PC-9 (cell line): ENCODE data around the gene RPL32. TPM values are rescaled to one million over a fixed set of nuclear protein-coding genes. Genes with fewer than 3 reads are reported as not detected.

ENCODE experiments used
- BruUV-seq: library from RNA; stranded (reverse); fragments of 400-500 nt; replicated peaks from 2 replicates; lab custom pipeline; 2021; lab: Mats Ljungman, UMichigan
- CTCF ChIA-PET: fragments of 300-600 bp; sonication (Branson Sonifier 250); formaldehyde crosslinking; loops from one replicate; lab custom pipeline; 2022; ENCODE audit warnings: antibody characterized with exemption; lab: Charles Lee
- POLR2A ChIA-PET: fragments of 300-600 bp; sonication (Branson Sonifier 250); formaldehyde crosslinking; loops from one replicate; lab custom pipeline; 2022; ENCODE audit warnings: antibody characterized with exemption; ENCODE audit not compliant: unreplicated experiment; lab: Charles Lee
- DNase-seq, 2 experiments: peaks; one replicate each; pipeline versions ENCODE4 v3.0.0 to v3.0.0-alpha.2; 2015 to 2022; ENCODE audit warnings: mixed read lengths in 1 of 2
- H2AFZ ChIP-seq: fragments of 200-600 bp; sonication (generic); 2 replicates; pipeline ENCODE4 v1.8.1; 2017; ENCODE audit warnings: antibody characterized with exemption
- H3F3A ChIP-seq: fragments of 200-600 bp; sonication (generic); 2 replicates; pipeline ENCODE4 v1.8.1; 2017; ENCODE audit warnings: antibody characterized with exemption, mild to moderate bottlenecking, low read depth; ENCODE audit not compliant: insufficient read depth
- H3K27ac ChIP-seq: fragments of 200-600 bp; sonication (generic); 2 replicates; pipeline ENCODE4 v1.6.1; 2016; ENCODE audit warnings: mixed run types
- H3K27me3 ChIP-seq: fragments of 200-600 bp; sonication (generic); 2 replicates; pipeline ENCODE4 v1.6.1; 2016; ENCODE audit warnings: low read depth, mixed run types; ENCODE audit not compliant: insufficient read depth
- H3K36me3 ChIP-seq: fragments of 200-600 bp; sonication (generic); 2 replicates; pipeline ENCODE4 v1.6.1; 2016; ENCODE audit warnings: low read depth, mixed run types
- H3K4me1 ChIP-seq: fragments of 200-600 bp; sonication (generic); replicated peaks from 2 replicates; pipeline ENCODE4 v1.6.1; 2016; ENCODE audit warnings: mixed run types; ENCODE audit not compliant: insufficient read depth
- H3K4me2 ChIP-seq: fragments of 200-600 bp; sonication (generic); 2 replicates; pipeline ENCODE4 v1.6.1; 2017; ENCODE audit warnings: mixed run types
- H3K4me3 ChIP-seq: fragments of 200-600 bp; sonication (generic); 2 replicates; pipeline ENCODE4 v1.6.1; 2016; ENCODE audit warnings: mixed run types
- H3K79me2 ChIP-seq: fragments of 200-600 bp; sonication (generic); 2 replicates; pipeline ENCODE4 v1.6.1; 2017; ENCODE audit warnings: low read depth, mixed run types
- H3K9me2 ChIP-seq: fragments of 200-600 bp; sonication (generic); 2 replicates; pipeline ENCODE4 v1.8.1; 2017; ENCODE audit warnings: mild to moderate bottlenecking; ENCODE audit not compliant: insufficient read depth
- H3K9me3 ChIP-seq: fragments of 200-600 bp; sonication (generic); 2 replicates; pipeline ENCODE4 v1.8.1; 2016; ENCODE audit warnings: low read depth; ENCODE audit not compliant: insufficient read depth
- H4K20me1 ChIP-seq: fragments of 200-600 bp; sonication (generic); 2 replicates; pipeline ENCODE4 v1.8.1; 2017; ENCODE audit not compliant: insufficient read depth
- CTCF ChIP-seq: fragments of 200-600 bp; sonication (generic); conservative IDR thresholded peaks from 2 replicates; pipeline ENCODE4 v1.6.1; 2017; ENCODE audit warnings: mixed run types, antibody characterized with exemption, mild to moderate bottlenecking, moderate library complexity
- EZH2 ChIP-seq: fragments of 200-600 bp; sonication (generic); IDR thresholded peaks from 2 replicates; pipeline ENCODE4 v1.8.0; 2017; ENCODE audit warnings: antibody characterized with exemption, low read depth
- intact Hi-C: fragments of 100-400 bp; cut with micrococcal nuclease; formaldehyde crosslinking; loops from one replicate; pipeline ENCODE4 v1.10.0; 2022; ENCODE audit not compliant: unreplicated experiment
- total RNA-seq: library from RNA; stranded (reverse); gene quantifications from 2 replicates; pipeline ENCODE4 v1.2.3, GENCODE V29; 2021

Gene RPL32
- total RNA-seq, 1 experiment from 2014 or later = 1,662 TPM

GRCh38 chr3:12835052-12835665 lies 6.2 kb downstream of the RPL32 start:
- DNase-seq = no peak
- Histone ChIP-seq H3K9me3 (no peaks in the 10 kb centered on the region), H2AFZ (no peak overlapping the region), H4K20me1 (peaks cover 77% of the 10 kb centered on the region), H3K4me1 (peaks cover 26% of the 10 kb centered on the region), H3K27me3 (no peaks in the 10 kb centered on the region), H3K79me2 (peaks cover 48% of the 10 kb centered on the region), H3K9me2 (no peaks in the 10 kb centered on the region), H3K36me3 (peaks cover 68% of the 10 kb centered on the region), H3F3A (peaks cover 96% of the 10 kb centered on the region), H3K4me3 (no peak overlapping the region), H3K27ac (no peak overlapping the region), H3K4me2 (no peak overlapping the region)
- intact Hi-C loops = no loop called here
- TF ChIP-seq CTCF (no peak), EZH2 (no peak)
- ChIA-PET CTCF (no interaction called here), POLR2A (interaction anchor here (0.7 to 0.8 kb wide), 2 partner anchors 39 to 639 kb away, joined by 3 to 5 read pairs; partner anchors contain the start of gene CAND2)
- no TSS peak for BruUV-seq

GRCh38 chr3:12833222-12834161 lies 7.9 kb downstream of the RPL32 start:
- H3K9me2 ChIP-seq = no peaks in the 10 kb centered on the region
- no peak for TF ChIP-seq EZH2
- H3K36me3 ChIP-seq = peaks cover 52% of the 10 kb centered on the region
- no peak overlapping the region for H3K4me3 ChIP-seq
- H3K27me3 ChIP-seq = no peaks in the 10 kb centered on the region
- DNase-seq = no peak
- no peak overlapping the region for H3K27ac ChIP-seq
- H3K4me2 ChIP-seq = no peak overlapping the region
- no peak overlapping the region for H2AFZ ChIP-seq
- intact Hi-C loops = no loop called here
- no TSS peak for BruUV-seq
- CTCF ChIA-PET = interaction anchor here (0.9 kb wide), 1 partner anchor 127 kb away, joined by 5 read pairs; no protein-coding TSS in a partner anchor
- peaks cover 93% of the 10 kb centered on the region for H3F3A ChIP-seq
- H3K79me2 ChIP-seq = peaks cover 31% of the 10 kb centered on the region
- H3K9me3 ChIP-seq = no peaks in the 10 kb centered on the region
- H4K20me1 ChIP-seq = peaks cover 61% of the 10 kb centered on the region
- POLR2A ChIA-PET = interaction anchor here (0.6 kb wide), 2 partner anchors 29 to 191 kb away, joined by 4 to 6 read pairs; no protein-coding TSS in a partner anchor
- H3K4me1 ChIP-seq = peaks cover 18% of the 10 kb centered on the region

- Histone ChIP-seq H3K9me3 (no peaks in the 10 kb centered on the region), H2AFZ (no peak overlapping the region), H3K79me2 (peaks cover 22% of the 10 kb centered on the region), H4K20me1 (peaks cover 52% of the 10 kb centered on the region), H3F3A (peaks cover 88% of the 10 kb centered on the region), H3K4me1 (peaks cover 9% of the 10 kb centered on the region), H3K4me3 (no peak overlapping the region), H3K27me3 (no peaks in the 10 kb centered on the region), H3K9me2 (no peaks in the 10 kb centered on the region), H3K36me3 (peaks cover 43% of the 10 kb centered on the region), H3K4me2 (no peak overlapping the region), H3K27ac (no peak overlapping the region)
- no peak for TF ChIP-seq CTCF
- no peak for TF ChIP-seq EZH2
- POLR2A ChIA-PET = interaction anchor here (0.6 kb wide), 2 partner anchors 30 to 190 kb away, joined by 4 to 6 read pairs; no protein-coding TSS in a partner anchor
- no TSS peak for BruUV-seq
- intact Hi-C loops = no loop called here
- DNase-seq = no peak
- CTCF ChIA-PET = interaction anchor here (0.5 to 0.9 kb wide), 2 partner anchors 76 to 126 kb away, joined by 4 to 5 read pairs; no protein-coding TSS in a partner anchor
These were observed 8.8 kb downstream of the RPL32 start for GRCh38 chr3:12832350-12833221.
